Right atrium auricular region (tissue), 2 donors: ENCODE data around the gene PRELP. TPM values are rescaled to one million over a fixed set of nuclear protein-coding genes. Genes with fewer than 3 reads are reported as not detected.

ENCODE experiments used
- DNase-seq: peaks from one replicate; pipeline ENCODE4 v3.0.0-alpha.2; 2019; ENCODE audit warnings: low spot score
- H3K27ac ChIP-seq, 2 donors: fragments of 200-600 bp; sonication (generic); 1 replicate in 1 of 2; 2 replicates in 1 of 2; pipeline ENCODE4 v1.5.1; 2016 to 2019
- H3K27me3 ChIP-seq, 2 donors: fragments of 200-600 bp; sonication (generic); one replicate each; pipeline versions ENCODE4 v1.5.1 to v1.6.0; 2017 to 2019
- H3K36me3 ChIP-seq: fragments of 200-600 bp; sonication (generic); one replicate; pipeline ENCODE4 v1.5.1; 2016
- H3K4me1 ChIP-seq, 2 donors: fragments of 200-600 bp; sonication (generic); one replicate each; pipeline versions ENCODE4 v1.5.1 to v1.6.0; 2017 to 2019
- H3K4me3 ChIP-seq, 2 donors: fragments of 200-600 bp; sonication (generic); 1 replicate in 1 of 2; 2 replicates in 1 of 2; pipeline ENCODE4 v1.5.1; 2017 to 2019; ENCODE audit warnings: mild to moderate bottlenecking in 1 of 2, moderate library complexity in 1 of 2
- H3K9me3 ChIP-seq, 2 donors: fragments of 200-600 bp; sonication (generic); one replicate each; pipeline ENCODE4 v1.5.1; 2019
- total RNA-seq, 2 donors: library from RNA; depleted of rRNA; stranded (reverse); fragments of >200 nt; gene quantifications; one replicate each; pipeline ENCODE4 v1.1.0, GENCODE V29; 2016
- TF ChIP-seq, protein P1 (sequence below), 2 donors: fragments of 200-600 bp; sonication (generic); IDR thresholded peaks; one replicate each; pipeline ENCODE4 v1.5.1; 2019; ENCODE audit warnings: antibody characterized with exemption in 2 of 2

The PRELP gene
- total RNA-seq, 2 donors from 2014 or later: 54.5 to 243 TPM

GRCh38 chr1:203531063-203531462, 55.5 kb downstream of the PRELP start:
- TF ChIP-seq, protein P1, sequence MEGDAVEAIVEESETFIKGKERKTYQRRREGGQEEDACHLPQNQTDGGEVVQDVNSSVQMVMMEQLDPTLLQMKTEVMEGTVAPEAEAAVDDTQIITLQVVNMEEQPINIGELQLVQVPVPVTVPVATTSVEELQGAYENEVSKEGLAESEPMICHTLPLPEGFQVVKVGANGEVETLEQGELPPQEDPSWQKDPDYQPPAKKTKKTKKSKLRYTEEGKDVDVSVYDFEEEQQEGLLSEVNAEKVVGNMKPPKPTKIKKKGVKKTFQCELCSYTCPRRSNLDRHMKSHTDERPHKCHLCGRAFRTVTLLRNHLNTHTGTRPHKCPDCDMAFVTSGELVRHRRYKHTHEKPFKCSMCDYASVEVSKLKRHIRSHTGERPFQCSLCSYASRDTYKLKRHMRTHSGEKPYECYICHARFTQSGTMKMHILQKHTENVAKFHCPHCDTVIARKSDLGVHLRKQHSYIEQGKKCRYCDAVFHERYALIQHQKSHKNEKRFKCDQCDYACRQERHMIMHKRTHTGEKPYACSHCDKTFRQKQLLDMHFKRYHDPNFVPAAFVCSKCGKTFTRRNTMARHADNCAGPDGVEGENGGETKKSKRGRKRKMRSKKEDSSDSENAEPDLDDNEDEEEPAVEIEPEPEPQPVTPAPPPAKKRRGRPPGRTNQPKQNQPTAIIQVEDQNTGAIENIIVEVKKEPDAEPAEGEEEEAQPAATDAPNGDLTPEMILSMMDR (IDR thresholded peaks at IDR 0.05): no peak
- no peak overlapping the region for H3K4me3 ChIP-seq
- H3K27ac ChIP-seq: no peak overlapping the region
- no peaks in the 10 kb centered on the region for H3K36me3 ChIP-seq
- no peak for DNase-seq
- H3K9me3 ChIP-seq: no peaks in the 10 kb centered on the region
- H3K27me3 ChIP-seq: no peaks in the 10 kb centered on the region
- H3K4me1 ChIP-seq: peaks cover 0 to 18% of the 10 kb centered on the region in 2 donors

DNA sequence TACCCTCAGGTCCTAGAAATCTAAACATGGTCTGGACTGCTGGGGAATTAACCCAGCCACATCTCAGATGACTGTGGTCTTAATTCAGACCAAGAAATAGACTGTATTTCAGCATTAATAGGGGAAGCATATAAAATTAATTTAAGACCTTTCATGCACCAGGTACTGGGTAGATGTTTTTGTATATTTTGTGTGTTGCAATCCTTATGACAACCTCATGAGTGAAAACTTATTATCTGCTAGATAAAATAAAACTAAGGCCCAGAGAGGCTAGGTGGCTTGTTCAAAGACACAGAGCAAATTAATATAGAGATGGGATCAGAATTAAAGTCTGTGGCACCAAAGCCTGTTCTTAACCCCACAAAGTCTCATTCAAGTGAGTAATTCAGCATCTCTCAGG, 58.4 kb downstream of the PRELP start:
- Histone ChIP-seq H3K27ac (peak overlapping the region; percentile 3 to 10), H3K36me3 (no peaks in the 10 kb centered on the region), H3K4me1 (peaks cover 0 to 28% of the 10 kb centered on the region in 2 donors), H3K27me3 (no peaks in the 10 kb centered on the region), H3K4me3 (no peak overlapping the region), H3K9me3 (no peaks in the 10 kb centered on the region)
- DNase-seq: no peak
- TF ChIP-seq, protein P1 (IDR thresholded peaks at IDR 0.05): no peak

GRCh38 chr1:203534526-203534925, 58.9 kb downstream of the PRELP start:
- peak overlapping the region; percentile 10 to 24 for H3K27ac ChIP-seq
- no peaks in the 10 kb centered on the region for H3K9me3 ChIP-seq
- TF ChIP-seq, protein P1 (IDR thresholded peaks at IDR 0.05): no peak
- DNase-seq: peak; percentile 87
- H3K4me1 ChIP-seq: peaks cover 0 to 26% of the 10 kb centered on the region in 2 donors
- no peak overlapping the region for H3K4me3 ChIP-seq
- H3K27me3 ChIP-seq: no peaks in the 10 kb centered on the region
- no peaks in the 10 kb centered on the region for H3K36me3 ChIP-seq

GRCh38 chr1:203536575-203536974, 61.0 kb downstream of the PRELP start:
- Histone ChIP-seq H3K27me3 (no peaks in the 10 kb centered on the region), H3K27ac (peak overlapping the region in 1 of 2 donors; percentile 7), H3K36me3 (no peaks in the 10 kb centered on the region), H3K4me1 (peaks cover 0 to 26% of the 10 kb centered on the region in 2 donors), H3K4me3 (no peak overlapping the region), H3K9me3 (no peaks in the 10 kb centered on the region)
- no peak for DNase-seq
- TF ChIP-seq, protein P1 (IDR thresholded peaks at IDR 0.05): no peak

GRCh38 chr1:203536980-203537455, 61.4 kb downstream of the PRELP start:
- Histone ChIP-seq H3K27ac (peak overlapping the region in 1 of 2 donors; percentile 41), H3K36me3 (no peaks in the 10 kb centered on the region), H3K27me3 (no peaks in the 10 kb centered on the region), H3K4me3 (no peak overlapping the region), H3K4me1 (peaks cover 0 to 26% of the 10 kb centered on the region in 2 donors), H3K9me3 (no peaks in the 10 kb centered on the region)
- no peak for DNase-seq
- TF ChIP-seq, protein P1 (IDR thresholded peaks at IDR 0.05): no peak
